Measurements from ENCODE around the gene LRRN2.
A peak's percentile ranks its signal among the peaks of the same experiment; 100 is the strongest.

The LRRN2 gene

DNA sequence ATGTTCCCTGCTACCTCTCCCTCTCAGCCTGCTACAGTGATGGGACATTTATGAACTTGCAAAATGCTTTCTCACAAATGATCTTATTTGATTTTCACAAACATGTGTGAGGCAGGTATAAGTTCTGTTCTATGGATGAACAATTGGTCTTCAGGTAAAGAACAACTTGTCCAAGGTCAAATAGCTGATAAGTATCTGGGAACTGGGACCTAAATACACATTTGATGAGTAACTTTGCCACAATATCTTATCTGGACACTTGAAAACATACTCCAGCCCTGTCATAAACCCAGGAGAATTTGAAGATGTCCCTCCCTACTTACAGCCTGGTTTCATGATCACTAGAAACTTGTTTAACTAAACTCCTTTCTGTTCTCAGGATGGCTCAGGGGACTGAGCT lies 23.0 kb downstream of the LRRN2 start:
- no peak for DNase-seq (ENCODE audit: low spot score)

DNA sequence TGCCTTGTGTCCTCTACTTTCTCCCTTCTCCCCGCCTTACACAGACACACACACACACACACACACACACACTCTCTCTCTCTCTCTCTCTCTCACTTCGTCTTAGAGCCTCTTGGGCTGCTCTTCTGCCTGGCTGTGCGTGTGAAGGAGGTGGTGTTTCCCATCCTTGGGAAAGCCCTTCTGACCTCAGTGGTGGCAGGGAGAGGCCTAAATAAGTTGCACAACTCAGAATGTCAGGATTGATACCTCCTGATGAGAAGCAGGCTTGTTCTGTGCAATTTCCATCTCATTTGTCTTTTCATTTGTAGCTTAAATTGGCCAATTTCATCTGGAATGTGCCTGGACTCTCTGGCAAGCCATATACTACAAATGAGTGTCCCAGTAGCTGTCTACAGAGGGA lies 25.0 kb downstream of the LRRN2 start:
- no peak for DNase-seq (ENCODE audit: low spot score)

DNA sequence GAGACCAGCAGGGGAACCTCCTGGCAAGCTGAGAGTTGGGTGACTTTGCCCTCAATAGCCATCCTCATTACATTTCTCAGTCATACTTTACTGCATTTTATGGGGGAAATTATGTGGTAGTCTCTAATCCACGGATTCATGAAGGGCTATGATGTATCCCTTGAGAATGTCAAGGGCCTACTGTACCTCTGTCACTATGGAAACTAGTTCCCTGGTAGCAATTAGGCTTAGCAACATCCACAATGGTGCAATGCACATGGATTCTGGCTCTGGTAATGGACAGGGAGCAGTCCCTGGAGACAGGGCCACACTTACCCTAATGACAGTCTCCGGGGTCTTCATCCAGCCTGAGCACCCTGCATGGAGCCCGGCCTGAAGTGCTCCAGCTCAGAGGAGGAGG lies 26.5 kb downstream of the LRRN2 start:
- DNase-seq (ENCODE audit: low spot score): no peak

DNA sequence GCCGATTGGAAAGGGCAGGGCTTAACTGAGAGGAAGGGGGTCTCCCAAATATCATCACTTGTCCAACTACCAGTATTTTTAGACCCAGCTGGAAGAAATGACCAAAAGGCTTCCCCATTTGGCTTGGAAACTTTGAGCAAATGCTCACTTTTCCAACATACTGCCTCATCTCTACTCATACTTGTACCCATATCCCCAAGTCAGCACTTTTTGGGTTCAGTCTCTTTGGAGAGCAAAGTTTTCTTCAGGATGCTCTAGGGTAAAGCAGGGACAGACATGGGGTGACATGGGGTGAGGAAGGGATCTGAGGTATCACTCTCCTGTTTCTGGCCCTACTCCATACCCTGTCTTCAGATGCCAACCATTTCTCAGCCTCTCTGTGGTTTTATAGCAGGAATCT lies 27.2 kb downstream of the LRRN2 start:
- no peak for DNase-seq (ENCODE audit: low spot score)

DNA sequence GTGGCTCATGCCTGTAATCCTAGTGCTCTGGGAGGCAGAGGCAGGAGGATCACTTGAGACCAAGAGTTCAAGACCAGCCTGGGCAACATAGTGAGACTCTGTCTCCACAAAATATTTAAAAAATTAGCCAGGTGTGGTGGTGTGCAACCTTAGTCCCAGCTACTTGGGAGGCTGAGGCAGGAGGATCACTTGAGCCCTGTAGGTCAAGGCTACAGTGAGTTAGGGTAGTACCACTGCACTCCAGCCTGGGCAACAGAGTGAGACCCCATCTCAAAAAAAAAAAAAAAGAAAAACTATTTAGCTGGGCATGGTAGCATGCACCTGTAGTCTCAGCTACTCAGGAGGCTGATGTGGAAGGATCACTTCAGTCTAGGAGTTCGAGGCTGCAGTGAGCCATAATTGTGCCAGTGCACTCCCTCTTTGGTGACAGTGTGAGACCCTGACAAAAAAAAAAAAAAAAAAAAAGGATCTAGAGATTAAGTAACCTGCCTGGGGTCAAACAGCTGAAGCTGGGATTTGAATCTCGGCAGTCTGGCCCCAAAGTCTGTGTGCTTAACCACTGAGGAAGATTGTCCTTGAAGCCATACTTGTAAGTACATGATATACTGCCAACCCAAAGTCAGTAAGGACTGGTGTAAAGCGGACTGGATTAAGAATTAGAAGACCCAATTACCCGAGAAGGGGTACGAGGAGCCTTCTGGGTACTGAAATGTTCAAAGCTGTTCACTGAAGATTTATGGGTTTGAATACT lies 31.8 kb downstream of the LRRN2 start:
- no peak for DNase-seq (ENCODE audit: low spot score)

DNA sequence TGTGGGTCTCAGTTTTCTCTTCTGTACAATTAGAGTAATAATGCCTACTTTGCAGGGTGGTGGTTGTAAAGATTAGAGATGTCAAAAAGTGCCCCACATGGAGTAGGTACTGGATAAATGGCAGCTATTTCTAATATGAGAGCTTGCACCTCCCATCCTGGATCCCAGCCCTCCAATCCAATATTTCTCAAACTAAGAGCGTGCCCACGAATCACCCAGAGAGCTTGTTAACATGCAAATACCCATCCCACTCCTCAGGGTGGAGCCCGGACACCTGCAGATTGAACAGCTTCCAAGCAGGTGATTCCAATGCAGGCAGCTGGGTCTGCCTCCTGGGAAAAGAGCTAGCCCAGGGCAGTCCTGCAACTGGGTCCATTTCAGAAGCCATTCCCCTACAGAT lies 33.0 kb downstream of the LRRN2 start:
- no peak for DNase-seq (ENCODE audit: low spot score)

DNA sequence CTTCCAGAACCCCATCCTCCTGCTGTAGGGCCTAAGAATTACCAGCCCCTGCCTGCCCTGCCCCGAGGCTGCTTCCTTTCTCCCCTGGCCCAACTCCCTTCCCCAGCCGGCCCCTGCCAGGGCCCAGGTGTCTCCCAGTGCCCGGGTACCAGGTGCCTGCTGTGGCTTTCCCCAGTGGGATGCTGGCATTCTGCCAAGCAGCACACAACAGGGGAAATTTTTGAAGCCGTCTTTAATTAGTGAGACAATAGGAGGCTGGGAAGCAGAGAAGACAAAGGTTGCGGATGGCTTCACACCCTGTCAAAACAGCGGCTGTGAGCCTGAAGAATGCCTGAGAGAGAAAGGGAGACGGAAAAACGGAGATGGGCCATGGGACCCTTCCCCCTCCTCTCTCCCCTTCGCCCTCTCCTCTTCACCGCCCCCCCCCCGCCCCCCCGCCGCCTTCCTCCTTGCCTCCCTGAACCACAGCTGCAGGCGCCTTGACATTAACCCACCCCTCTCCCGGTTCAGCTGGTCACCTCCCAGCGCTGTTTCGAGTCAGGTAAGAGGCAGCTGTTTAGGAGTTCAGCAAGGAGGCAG lies 33.6 kb downstream of the LRRN2 start:
- DNase-seq (ENCODE audit: low spot score): no peak

DNA sequence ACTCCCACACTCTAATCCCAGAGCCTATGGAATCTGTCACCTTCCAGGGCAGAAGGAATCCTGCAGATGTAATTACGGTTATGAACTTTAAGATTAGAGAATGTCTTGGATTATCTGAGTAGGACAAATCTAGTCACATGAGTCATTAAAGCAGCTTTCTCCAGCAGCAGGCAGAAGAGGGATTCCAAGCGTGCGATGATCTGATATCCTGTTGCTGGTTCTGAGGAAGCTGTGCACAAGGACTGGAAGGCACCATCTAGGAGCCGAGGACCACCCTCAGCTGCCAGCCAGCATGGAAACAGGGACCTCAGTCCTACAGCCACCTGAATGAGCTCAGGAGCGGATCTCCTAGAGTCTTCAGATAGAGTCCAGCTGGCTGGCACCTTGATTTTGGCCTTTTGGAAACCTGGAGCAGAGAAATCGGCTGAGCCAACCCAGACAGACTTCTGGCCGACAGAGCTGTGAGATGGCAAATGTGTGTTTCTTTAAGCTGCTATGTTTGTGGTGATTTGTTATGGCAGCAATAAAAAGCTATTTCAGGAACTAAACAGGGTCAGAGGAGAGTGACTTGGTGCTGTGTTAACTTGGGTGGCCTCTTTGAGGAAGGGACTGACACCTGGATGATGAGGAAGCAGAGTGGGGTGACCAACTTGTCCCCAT lies 34.5 kb downstream of the LRRN2 start:
- no peak for DNase-seq (ENCODE audit: low spot score)

DNA sequence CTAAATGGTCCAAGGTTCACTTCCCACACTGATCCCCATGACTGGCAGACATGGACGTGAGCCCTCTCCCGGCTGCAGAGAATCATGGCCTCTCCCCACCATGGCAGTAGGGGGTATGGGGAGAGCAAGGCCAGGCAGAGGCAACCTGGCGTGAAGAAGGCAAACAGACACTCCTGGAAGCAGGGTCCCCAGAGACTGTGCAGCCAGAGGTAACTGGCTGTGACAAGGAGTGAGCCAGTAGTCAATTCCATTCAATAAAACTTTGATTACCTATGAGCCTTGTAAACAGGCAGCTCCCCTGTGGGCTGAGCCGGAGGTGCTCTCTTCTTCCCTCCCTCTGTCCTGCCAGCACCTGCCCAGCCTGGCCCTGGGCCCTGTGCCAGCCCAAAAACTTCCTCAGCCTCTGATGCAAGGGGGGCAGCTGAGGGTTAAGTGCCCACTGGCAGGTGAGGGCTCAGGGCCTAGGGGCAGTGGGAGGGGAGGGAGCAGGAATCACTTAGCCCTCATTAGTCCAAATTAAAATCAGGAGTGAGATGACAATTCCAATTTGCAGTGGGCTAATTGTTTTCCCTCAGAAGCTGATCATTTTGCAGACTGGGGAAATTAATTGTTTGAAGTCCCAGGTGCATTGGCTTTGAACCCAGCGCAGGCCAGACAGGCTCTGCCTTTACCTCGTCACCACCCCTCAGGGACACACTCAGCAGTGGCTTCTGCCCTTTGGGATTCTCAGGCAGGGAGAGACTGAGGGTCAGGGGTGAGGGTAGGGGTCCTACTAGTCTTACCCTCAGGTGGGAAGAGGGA lies 35.6 kb downstream of the LRRN2 start:
- no peak for DNase-seq (ENCODE audit: low spot score)

DNA sequence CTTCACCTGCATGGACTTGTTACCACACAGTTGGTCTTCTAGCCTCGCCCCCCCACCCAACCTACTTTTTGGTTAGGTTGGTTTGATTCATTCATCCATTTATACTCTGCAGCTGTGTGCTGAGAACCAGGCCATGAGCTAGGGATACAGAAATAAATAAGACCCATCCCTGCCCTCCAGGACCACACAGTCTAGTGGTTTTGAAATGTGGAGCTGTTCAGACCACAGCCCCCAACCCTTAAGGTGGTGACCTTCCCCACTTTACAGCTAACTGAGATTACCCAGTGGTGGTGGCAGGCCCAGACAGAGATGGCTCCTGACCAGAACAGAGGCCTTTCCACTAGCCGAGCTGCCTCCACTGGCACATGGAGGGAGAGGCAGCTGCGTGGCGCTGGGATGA lies 37.0 kb downstream of the LRRN2 start:
- no peak for DNase-seq (ENCODE audit: low spot score)

DNA sequence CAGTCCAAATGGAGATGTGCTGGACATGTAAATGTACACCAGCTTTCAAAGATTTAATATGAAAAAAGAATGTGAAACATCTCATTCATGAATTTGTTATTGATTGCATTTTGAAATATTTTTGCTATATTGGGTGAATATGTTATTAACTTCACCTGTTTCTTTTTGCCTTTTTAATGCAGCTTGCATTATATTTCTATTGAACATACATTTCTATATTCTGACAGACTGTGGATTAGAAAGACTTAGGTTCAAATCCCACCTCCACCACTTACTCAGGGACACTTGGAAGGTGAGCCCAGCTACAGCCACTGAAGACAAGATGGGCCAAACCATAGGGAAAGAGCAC lies 37.8 kb downstream of the LRRN2 start:
- DNase-seq (ENCODE audit: low spot score): no peak

DNA sequence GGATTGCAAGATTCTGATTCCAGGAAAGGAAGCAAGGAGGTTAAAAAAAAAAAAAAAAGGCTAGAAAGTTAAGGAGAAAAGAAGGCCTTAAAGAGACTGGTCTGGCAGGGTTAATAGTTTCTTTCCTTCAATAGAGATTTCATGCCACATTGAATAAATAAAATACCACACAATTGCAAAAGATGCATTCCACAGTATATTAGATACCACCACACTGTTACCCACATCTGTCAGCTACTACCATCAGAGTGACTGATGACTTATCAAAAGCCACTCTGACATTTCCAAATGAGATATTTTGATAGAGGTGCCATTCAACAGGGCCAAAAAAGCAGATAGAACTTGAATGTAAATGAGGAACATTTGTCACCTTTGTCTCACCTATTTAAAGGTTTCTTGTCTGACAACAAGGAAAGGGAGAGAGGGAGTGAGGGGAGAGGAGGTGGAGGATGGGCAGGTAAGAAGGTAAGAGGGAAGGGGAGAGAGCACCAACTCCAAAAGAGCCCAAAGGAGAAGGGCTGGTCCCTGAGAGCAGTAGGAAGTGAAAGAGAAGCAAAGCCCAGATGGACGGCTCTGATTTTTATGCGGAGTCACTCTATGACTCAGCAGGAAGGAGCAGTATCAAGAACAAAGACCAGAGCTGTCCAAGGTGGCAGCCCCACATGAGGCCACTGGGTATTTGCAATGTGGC lies 38.3 kb downstream of the LRRN2 start:
- DNase-seq (ENCODE audit: low spot score): peak; percentile 83

DNA sequence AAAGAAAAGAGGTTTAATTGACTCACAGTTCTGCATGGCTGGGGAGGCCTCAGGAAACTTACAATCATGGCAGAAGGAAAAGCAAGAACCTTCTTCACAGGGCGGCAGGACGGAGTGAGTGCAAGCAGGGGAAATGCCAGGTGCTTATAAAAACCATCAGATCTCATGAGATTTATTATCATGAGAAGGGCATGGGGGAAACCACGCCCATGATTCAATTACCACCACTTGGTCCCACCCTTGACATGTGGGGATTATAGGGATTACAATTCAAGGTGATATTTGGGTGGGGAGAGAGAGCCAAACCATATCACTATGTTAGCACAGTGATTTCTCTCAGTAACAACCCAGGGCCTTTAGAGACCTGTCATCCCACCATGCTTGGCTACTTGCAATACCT lies 39.9 kb downstream of the LRRN2 start:
- no peak for DNase-seq (ENCODE audit: low spot score)

DNA sequence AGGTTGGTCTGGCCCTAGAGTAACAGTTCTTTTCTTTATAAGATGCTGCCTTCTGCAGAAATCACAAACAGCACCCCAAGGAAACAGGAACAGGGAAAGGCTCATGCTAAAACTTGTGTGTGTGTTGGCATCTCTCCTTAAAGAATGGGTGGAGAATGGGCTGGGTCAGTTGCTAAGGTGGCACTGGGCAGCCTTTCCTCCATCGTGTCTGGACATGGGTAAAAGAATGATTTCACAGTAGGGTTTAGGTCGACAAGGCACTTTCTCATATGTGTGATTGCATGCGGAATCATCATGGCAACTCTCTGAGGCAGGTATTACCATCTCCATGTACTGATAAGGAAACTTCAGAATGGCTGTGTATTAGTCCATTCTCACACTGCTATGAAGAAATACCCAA lies 40.3 kb downstream of the LRRN2 start:
- no peak for DNase-seq (ENCODE audit: low spot score)

DNA sequence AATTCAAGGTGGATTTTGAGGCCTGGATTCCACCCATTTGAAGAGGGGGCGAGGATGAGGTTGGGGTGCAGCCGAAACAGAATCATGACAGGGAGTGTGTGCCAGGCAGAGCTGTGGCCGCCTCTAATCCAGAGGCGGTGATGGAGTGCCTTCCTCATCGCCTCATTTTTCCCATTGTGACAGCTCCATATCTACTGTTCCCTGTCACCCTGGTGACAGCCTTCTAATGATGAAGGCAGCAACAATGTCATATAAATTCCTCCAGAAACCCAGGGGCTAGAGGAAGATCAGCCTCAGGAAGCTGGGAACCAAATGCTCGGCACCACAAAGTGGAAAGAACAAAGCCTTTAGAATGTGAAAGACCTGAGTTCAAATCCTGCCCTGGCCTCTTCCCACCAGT lies 42.0 kb downstream of the LRRN2 start:
- no peak for DNase-seq (ENCODE audit: low spot score)

DNA sequence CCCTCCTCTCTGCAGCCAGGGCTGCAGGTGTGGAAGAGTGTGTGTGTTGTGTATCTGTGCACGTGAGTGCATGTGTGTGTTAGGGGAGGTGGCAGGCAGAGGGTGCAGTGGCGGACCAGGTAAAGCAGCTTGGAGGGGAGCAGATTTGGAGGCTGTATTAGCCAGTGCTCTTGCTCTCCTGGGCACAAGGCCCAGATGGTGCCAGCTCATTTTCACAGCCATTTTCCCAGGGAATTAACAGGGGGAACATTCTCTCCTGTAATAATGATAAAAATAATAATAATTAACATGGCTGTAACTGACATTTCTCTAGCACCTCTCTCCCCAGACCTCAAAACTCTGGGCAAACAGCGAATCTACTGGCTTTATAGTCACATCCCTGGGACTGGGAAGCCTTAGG lies 43.6 kb downstream of the LRRN2 start:
- no peak for DNase-seq (ENCODE audit: low spot score)

DNA sequence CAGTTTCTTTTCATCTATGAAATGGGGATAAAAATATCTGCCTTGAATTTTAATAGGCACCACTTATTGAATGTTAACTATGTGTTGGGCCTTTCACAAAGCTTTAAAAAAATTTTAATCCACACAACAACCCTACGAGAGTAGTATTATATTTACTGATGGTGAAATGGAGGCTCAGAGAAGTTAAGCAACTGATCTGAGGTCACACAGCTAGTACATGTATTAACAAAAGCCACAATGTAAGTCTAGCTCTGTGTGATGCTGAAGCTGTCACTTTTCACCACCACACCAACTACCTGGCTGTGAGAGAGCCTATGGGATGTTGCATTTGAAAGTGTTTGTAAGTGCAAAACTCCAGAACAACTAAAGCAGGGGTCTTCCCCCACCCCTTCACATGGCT lies 44.1 kb downstream of the LRRN2 start:
- DNase-seq (ENCODE audit: low spot score): no peak

DNA sequence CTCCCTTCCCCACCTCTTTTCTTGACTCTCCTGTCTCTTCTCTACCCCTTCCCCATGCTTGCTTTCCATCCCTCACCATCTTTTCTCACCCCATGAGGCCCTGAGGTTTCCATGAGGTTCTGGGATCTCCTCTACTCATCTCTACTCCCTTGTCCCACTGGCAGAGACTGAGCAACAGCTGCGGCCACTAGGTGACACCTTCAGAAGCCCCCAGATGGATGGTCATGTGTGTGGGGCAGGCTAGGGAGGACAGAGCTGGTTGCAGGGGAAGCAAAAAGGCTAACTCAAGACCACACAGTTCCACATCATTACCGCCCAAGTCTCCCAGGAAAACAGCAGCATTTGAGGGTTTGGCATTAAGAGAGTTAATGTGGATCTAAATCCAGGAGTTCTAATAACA lies 45.0 kb downstream of the LRRN2 start:
- no peak for DNase-seq (ENCODE audit: low spot score)

DNA sequence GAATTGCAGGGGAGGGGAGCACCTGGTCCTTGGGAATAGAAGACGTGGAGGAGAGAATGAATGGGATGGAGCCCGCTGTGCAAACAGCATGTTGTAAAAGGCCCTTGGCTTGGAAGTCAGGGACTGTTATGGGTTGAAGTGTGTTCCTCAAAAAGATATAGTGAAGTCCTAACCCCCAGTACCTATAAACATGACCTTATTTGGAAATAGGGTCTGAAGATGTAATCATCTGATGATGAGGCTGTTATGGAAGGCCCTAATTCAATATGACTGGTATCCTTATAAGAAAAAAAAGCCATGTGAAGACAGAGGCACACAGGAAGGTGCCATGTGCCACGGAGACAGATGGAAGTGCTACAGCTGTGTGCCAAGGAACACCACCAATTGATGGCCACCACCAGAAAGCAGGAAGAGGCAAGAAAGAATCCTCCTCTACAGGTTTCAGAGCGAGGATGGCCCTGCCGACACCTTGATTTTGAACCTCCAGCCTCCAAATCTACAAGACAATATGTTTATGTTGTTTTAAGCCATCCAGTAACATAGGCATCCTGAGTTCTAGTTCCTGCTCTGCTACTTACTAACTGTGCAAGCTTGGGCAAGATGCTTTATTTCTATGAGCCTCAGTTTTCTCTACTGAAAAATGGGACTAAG lies 51.2 kb downstream of the LRRN2 start:
- DNase-seq (ENCODE audit: low spot score): no peak

DNA sequence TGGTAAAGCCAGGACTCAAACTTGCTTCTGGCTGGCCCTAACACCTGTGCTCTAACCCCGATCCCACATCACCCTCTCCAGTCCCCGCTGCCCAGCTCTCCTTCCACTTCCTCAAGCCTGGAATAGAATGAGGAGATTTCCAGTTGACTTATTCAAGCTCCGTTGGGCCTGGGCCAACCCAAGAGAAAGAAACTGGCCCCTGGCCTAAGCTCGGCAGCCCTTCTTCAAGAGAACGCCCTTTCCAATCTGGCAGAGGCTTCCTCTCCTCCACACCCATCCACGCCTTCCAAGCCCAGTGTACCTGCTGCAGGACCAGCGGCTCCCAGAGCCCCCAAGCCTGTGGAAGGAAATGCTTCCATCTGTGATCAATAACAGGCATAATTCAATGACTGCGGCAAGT lies 51.9 kb downstream of the LRRN2 start:
- no peak for DNase-seq (ENCODE audit: low spot score)

DNA sequence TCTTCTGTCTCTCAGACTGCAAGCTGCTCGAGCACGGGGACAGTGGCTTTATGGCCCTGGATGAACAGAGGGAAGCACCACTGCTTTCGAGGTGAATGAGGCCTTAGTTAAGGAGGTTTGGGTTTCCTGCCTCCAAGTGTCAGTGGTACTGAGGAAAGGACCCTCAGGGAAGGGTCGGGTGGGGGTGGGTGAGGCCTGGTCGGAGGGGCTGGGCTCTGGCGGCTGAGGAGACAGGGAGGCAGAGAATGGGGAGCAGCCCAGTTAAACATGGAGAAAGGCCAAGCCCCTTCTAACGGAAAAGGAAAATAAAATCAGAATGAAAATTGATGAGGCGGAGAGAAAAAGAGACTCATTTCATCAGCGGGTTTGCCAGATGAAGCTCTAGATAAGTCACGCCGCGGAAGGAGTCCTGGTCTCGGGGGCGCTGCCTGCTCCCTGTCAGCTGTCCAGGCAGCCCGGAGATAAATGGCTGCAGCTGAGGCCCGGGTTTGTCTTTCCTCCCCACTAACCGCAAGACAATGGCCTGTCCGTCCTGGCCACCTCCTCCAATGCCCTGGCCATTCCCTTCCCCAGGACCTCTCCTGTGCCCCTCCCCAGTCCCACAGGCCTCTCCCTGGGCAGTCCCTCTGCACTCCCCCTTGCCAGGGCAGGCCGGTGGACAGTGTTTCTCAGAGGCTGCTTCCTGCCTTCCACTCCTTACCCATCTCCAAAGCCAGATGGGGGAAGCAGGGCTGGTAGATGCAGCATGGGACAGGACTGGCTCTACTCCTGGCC lies 55.2 kb downstream of the LRRN2 start:
- DNase-seq (ENCODE audit: low spot score): no peak

Data from AG08396 (cell line).